GM19438 (cell line): ENCODE data around the gene COL11A1.
"Not testable (repeated sequence)": the region's sequence is repeated elsewhere in the genome, so short reads cannot be mapped to it uniquely, and the experiment has no call there.

Experiments
- ATAC-seq: cut with Tn5 transposase; IDR thresholded peaks from one replicate; pipeline ENCODE4 v1.9.1; 2021; ENCODE audit warnings: low read depth; ENCODE audit not compliant: unreplicated experiment

COL11A1 gene

DNA sequence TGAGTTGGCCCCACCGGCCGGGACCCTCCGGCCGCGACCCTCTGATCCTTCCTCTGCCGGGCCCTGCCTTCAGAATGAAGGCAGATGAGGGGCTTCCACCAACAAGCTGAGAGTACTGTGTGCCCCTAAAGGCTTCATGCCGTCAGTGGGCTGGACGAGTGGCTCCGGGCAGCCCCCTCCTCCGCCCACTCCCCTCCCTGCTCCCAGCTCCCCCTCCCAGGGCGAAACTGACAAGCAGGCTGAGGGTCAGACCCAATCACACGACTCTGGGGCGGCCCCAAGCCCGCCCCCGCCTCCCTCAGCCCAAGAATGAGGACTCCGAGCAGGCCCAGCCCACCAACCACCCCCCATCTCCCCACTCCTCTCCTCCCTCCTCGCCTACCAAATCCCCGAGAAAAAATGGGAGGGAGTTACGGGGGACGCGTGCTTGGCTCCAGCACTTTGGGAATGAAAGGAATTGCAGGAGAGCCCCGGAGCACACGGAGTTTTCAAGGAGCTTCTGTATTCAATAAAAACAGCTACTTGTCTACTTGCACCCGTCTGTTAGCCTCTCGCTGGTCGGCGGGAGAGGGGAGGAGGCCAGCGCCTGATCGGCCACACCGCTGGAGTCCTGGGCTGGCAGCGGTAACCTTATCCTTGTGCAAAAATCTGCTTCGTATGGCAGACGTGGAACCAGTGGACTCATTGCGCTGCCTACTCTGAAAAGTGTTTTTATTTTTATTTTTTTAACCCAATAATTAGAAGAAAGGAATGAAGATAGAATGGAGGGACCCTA is at the start of gene COL11A1:
Gene COL11A1, minus strand, starts transcription at position 147 of the 775 bp plus-strand sequence. CDS start 344 bp downstream, outside the sequence.
- ATAC-seq, result no peak

DNA sequence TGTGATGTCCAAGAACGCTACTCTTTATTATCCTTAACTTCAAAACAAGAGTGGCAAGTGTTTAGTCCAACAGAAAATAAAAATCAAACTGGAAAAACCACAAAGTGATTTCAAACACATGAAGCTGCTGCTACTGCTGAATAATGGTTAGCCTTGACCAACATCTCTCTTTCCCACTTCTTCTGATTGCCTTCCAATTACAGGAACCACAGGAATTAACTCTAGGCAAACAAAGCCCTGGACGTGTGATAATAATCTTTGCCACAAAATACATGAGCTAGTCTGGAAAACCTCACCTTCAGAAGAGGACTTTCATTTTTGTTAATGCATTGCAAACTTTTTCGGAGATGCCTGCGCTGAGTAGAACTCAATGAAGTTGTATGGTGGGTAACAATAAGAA is 48.6 kb upstream of the COL11A1 start:
- no peak for ATAC-seq

- ATAC-seq, result no peak
These were observed 37.8 kb upstream of the COL11A1 start for GRCh38 chr1:103146166-103146565.

- ATAC-seq, result no peak
These were observed 37.1 kb upstream of the COL11A1 start for GRCh38 chr1:103145449-103145848.

DNA sequence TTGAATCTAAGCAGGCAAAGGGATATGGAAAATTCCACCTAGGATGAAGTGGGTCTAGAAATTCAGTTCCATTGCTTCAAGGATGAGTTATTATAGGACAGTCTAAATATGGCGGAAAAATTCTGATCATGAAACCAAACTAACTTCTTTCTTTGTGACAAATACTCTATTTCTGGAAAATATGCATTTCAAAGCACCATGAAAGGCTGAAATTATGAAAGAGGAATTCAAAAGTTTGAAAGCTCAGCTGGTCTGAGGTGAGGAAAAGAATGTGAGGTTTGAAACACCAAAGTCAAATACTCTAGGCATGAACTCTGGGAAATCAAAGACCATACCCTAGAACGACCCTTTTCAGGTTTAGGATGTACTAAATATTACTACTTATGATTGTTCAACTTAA is 36.4 kb upstream of the COL11A1 start:
- no peak for ATAC-seq

- no peak for ATAC-seq
These were observed 34.1 kb upstream of the COL11A1 start for GRCh38 chr1:103142461-103142860.

DNA sequence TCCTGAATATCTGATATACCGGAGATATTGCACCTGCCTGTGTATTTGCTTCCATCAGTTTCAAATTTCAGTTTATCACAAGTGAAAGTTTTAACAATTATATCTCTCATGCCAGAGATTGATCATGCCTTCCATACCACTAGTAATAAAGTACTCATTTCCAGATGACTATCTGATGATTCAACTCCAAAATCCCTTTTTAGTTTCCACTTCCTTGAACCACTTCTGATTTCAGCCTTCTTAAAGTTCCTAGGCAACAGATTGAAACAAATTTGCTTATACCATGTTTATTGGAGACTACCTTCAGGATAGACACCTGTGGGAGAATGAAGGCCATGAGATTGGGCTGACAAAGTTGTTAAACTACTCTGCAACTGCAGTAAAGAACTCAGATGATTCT is 21.5 kb upstream of the COL11A1 start:
- no peak for ATAC-seq

DNA sequence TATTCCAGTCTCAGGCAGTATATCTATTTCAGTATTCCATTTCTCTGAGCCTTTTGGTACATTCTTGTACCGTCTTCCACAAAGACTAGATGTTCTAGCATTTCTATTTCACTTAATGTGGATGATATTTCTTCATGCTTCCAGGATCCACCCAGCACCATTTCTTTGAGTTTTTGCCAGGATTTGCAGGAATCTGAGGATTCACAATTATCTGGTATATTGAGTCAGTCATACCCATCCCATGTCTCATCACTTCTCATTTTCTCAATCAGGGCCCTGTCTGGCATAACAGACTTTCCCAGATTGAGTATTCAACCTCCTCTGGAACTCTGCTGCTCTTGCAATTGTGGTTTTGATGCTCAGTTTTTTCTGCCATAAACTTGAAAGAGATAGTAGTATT is 20.9 kb upstream of the COL11A1 start:
- no peak for ATAC-seq

DNA sequence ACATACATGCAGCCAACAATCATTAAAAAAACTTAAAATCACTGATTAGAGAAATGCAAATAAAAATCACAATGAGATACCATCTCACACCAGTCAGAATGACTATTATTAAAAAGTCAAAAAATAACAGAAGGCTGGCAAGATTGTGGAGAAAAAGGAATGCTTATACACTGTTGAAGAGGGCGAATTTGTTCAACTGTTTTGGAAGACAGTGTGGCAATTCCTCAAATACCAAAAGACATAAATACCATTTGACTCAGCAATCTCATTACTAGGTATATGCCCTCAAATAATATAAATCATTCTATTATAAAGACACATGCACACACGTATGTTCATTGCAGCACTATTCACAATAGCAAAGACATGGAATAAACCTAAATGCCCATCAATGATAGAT is 19.9 kb upstream of the COL11A1 start:
- ATAC-seq, result not testable (repeated sequence)

GRCh38 chr1:103125219-103125618 is 16.9 kb upstream of the COL11A1 start:
- ATAC-seq, result no peak

GRCh38 chr1:103122983-103123720 is 14.8 kb upstream of the COL11A1 start:
- no peak for ATAC-seq

- ATAC-seq, result no peak
These were observed 12.7 kb upstream of the COL11A1 start for GRCh38 chr1:103120981-103121380.

GRCh38 chr1:103112546-103112945 is 4.2 kb upstream of the COL11A1 start:
- ATAC-seq, result no peak

GRCh38 chr1:103111926-103112325 is 3.6 kb upstream of the COL11A1 start:
- no peak for ATAC-seq

- no peak for ATAC-seq
These were observed 2.4 kb upstream of the COL11A1 start for GRCh38 chr1:103110701-103111100.

DNA sequence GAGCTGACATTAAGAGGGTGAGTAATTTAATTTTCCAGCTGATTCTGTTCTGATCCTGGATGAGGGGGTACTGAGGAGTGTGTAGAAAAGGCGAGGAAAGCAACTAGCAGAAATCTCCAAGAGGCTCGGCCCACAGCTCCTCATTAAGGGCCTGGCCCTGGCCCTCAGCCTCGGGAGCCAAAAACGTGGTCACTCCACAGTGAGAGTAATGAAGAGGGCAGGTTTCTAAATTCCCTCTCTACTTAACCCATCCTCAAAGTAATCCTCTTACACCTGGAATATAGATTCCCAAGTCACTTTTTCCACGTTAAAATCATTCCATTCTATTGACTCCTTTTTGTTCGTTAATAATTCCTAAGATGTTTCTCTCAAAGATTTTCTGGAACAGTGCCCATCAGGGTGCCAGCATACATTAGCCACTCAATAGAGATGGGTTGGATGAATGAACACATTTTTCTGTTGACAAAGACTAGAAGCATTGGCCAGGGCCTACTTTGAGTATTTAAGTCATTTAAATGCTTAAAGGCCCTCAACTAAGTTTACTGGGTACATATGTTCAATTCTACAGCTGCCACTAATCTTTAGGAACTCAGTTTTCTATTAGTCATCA is 1.1 kb upstream of the COL11A1 start:
- ATAC-seq, result no peak

DNA sequence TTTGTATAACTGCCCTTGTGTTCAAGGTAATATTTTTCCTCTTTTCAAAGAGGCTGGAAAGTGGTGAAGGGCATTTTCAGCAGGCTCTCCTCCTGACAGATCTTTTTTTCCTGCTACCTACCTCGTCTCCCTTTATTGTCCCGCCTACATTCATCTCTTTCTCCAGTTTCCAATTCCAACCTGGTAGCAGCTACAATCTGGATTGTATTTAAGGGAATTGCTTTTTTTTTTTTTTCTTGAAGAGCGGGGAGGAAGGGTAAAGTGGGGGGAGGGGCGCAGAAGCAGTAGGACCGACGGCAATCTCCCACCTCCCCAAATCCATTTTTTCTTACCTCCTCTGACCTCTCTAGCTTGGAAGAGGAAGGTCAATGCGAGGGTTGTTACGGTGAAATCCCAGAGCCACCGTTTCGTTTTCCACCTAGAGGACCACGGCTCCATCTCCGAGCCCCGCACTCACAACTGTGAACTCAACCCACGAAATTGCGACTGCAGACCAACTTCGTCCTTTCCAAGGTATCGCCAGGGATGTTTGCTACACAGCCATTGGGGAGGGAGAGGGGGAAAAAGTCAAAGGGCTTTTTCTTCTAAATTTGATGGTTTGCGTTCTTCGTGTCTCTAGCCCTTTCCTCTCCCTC is 464 bp downstream of the COL11A1 start:
- ATAC-seq, result no peak

- ATAC-seq, result peak; percentile 81
These were observed 1.6 kb downstream of the COL11A1 start for GRCh38 chr1:103106426-103107341.

DNA sequence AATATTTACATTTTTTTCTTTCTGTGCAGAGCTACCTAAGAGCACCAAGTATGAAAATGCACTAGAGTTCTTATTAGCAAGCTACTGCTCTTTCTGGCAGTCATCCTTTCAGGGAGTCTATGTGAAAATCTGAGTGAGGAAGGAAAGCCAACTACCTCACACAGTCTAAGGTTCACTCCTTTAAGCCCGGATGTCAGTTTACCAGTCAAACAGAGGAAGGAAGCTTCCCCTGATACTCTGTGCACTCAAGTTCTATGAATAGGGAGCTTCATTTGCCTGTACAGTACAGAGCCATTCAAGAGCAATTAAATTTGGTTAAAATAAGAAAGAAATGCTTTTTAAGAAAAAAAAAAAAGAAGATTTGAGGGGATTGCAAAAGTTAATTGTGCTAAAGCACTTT is 6.9 kb downstream of the COL11A1 start:
- no peak for ATAC-seq

DNA sequence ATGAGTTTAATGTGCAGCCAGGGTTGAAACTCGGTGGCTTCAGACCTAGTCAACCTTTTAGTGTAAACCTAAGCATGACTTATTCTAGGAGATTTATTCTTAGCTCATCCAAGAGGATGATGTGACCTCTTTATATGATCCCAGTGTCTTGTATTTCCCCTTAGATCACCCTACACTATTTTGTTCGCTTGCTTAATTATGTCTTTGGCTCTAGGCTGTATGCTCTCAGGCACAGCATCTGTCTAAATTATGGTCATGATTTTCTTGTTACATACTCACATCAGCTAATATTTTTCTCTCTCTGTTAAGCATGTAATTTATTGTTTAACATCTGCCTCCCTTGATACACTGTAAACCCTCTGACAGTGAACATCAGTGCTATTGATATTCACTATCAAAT is 19.1 kb downstream of the COL11A1 start:
- ATAC-seq, result no peak
